Gastroesophageal sphincter (tissue), 4 donors: ENCODE data around the gene PRKN. TPM values are rescaled to one million over a fixed set of nuclear protein-coding genes. Genes with fewer than 3 reads are reported as not detected.
A peak's percentile ranks its signal among the peaks of the same experiment; 100 is the strongest.

Experiments
- ATAC-seq: fragments of 150-250 bp; one replicate; pipeline ENCODE4 v1.9.1; 2016; ENCODE audit warnings: mild to moderate bottlenecking, moderate library complexity
- H3K27ac ChIP-seq, 4 donors: fragments of 200-600 bp; sonication (generic) in 3 of 4; 1 replicate in 3 of 4; 2 replicates in 1 of 4; pipeline ENCODE4 v1.5.1; 2016 to 2019
- H3K27me3 ChIP-seq: fragments of 200-600 bp; sonication (generic); one replicate; pipeline ENCODE4 v1.5.1; 2019
- H3K36me3 ChIP-seq, 2 donors: fragments of 200-600 bp; sonication (generic); one replicate each; pipeline ENCODE4 v1.5.1; 2019; ENCODE audit warnings: control low read depth in 1 of 2
- H3K4me1 ChIP-seq, 3 donors: fragments of 200-600 bp; sonication (generic); 1 replicate in 2 of 3; 2 replicates in 1 of 3; pipeline ENCODE4 v1.5.1; 2016 to 2019; ENCODE audit warnings: control low read depth in 2 of 3
- H3K4me3 ChIP-seq, 2 donors: fragments of 200-600 bp; sonication (generic); one replicate each; pipeline ENCODE4 v1.5.1; 2019; ENCODE audit warnings: mild to moderate bottlenecking in 1 of 2, moderate library complexity in 1 of 2
- H3K9me3 ChIP-seq, 3 donors: fragments of 200-600 bp; sonication (generic); one replicate each; pipeline ENCODE4 v1.5.1; 2017 to 2019; ENCODE audit warnings: control low read depth in 2 of 3
- CTCF ChIP-seq, 4 experiments: fragments of 200-600 bp in 2 of 4; fragments of 450-650 bp in 2 of 4; sonication (generic) in 1 of 4; IDR thresholded peaks; one replicate each; pipeline ENCODE4 v1.5.1; 2017 to 2019; ENCODE audit warnings: antibody characterized with exemption in 4 of 4, mild to moderate bottlenecking in 2 of 4, moderate library complexity in 2 of 4
- EP300 ChIP-seq: sonication (generic); formaldehyde crosslinking; IDR thresholded peaks from one replicate; pipeline ENCODE4 v1.6.1; 2017; ENCODE audit warnings: antibody characterized with exemption, mild to moderate bottlenecking
- POLR2A ChIP-seq, 2 donors: fragments of 450-650 bp; IDR thresholded peaks; one replicate each; pipeline ENCODE4 v1.6.1; 2017; ENCODE audit warnings: antibody characterized with exemption in 2 of 2, mild to moderate bottlenecking in 2 of 2, moderate library complexity in 1 of 2
- POLR2AphosphoS5 ChIP-seq: sonication (generic); formaldehyde crosslinking; IDR thresholded peaks from one replicate; pipeline ENCODE4 v1.6.1; 2017; ENCODE audit warnings: antibody characterized with exemption
- WGBS, 2 donors: methylation state at CpG; one replicate each; pipeline ENCODE4 v1.1.5; 2018; ENCODE audit warnings: low coverage in 1 of 2; 5-methylcytosine and 5-hydroxymethylcytosine counted together
- total RNA-seq, 4 donors: library from RNA; depleted of rRNA; stranded (reverse); fragments of >200 nt; gene quantifications; one replicate each; pipeline ENCODE4 v1.1.0, GENCODE V29; 2016

Gene PRKN
- total RNA-seq, 4 donors from 2014 or later = 8.4 to 58.6 (median 25.8) TPM

DNA sequence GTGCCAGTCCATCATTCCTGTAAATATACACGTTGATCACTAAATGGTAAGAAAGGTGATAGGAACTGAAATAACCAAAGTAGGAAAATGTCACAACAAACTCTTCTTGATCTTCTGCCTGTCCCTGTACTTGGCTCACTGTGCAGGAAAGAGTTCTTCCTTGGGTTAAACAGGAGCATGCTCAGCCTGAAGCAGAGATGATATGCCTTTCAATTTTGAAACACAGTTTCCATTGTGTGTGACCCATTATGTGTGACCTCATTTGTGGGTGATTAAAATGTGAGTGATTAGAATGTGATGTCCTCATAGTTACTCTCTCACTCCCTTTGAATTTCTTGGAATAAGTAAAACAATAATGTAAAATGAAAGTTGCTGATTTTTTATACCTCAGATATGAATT lies 1026.5 kb downstream of the PRKN start:
- Histone ChIP-seq H3K27me3 (no peaks in the 10 kb centered on the region), H3K4me1 (no peaks in the 10 kb centered on the region), H3K36me3 (no peaks in the 10 kb centered on the region), H3K9me3 (no peaks in the 10 kb centered on the region), H3K4me3 (no peak overlapping the region), H3K27ac (no peak overlapping the region)
- ATAC-seq = no peak
- 78 to 86% methylated on average over 1 of the region's 1 CpG for WGBS, 2 donors
- TF ChIP-seq POLR2AphosphoS5 = no peak
- TF ChIP-seq EP300 = no peak
- TF ChIP-seq CTCF (IDR thresholded peaks at IDR 0.05) = no peak
- TF ChIP-seq POLR2A (IDR thresholded peaks at IDR 0.05) = no peak

DNA sequence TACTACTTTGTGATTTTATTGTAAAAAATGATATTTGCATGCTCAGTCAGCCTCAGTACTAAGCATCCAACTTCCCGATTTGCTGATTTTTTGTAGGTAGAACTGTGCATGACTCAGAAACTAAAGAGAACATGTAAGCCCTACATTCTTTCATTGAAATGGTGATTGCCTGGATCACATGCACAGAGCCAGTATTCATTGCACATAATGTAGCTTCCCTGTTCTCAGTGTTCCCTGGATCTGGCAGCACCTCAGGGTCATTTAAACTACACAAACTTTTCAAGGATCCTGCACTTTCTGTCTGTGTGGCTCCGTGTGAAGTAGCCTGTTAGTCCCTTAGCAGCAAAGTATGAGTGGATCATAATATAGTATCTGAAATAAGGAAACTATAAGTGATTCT lies 1030.8 kb downstream of the PRKN start:
- 53 to 90% methylated on average over 2 of the region's 2 CpGs for WGBS, 2 donors
- no peak overlapping the region for H3K4me3 ChIP-seq
- ATAC-seq = no peak
- no peaks in the 10 kb centered on the region for H3K36me3 ChIP-seq
- no peaks in the 10 kb centered on the region for H3K9me3 ChIP-seq
- no peaks in the 10 kb centered on the region for H3K4me1 ChIP-seq
- no peak overlapping the region for H3K27ac ChIP-seq
- no peak for TF ChIP-seq POLR2AphosphoS5
- TF ChIP-seq EP300 = no peak
- no peak for TF ChIP-seq POLR2A (IDR thresholded peaks at IDR 0.05)
- TF ChIP-seq CTCF (IDR thresholded peaks at IDR 0.05) = no peak
- H3K27me3 ChIP-seq = no peaks in the 10 kb centered on the region

GRCh38 chr6:161694995-161695394 lies 1032.6 kb downstream of the PRKN start:
- 61 to 86% methylated on average over 2 to 3 of the region's 3 CpGs for WGBS, 2 donors
- TF ChIP-seq CTCF (IDR thresholded peaks at IDR 0.05) = peak in 2 of 4 experiments; percentile 18 to 59
- no peak for TF ChIP-seq POLR2A (IDR thresholded peaks at IDR 0.05)
- no peak for TF ChIP-seq POLR2AphosphoS5
- no peak for TF ChIP-seq EP300

DNA sequence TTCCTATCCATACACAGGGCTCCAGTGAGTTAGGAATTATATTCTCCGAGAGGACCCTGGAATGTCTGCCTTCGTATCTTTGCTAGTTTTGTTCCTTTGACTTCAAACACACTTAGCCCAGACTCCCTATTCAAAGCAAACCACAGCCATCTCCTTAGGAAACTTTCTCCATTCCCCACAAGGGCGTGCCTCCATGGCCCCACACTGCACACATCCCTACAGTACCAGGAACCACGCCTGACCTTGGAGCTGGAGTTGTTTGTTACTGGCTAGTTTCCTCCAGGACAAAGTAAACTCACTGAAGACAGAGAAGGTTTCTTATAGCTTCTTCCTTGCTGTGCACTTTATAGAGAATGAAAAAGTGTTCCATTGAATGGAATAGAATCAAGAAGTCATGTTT lies 1040.9 kb downstream of the PRKN start:
- 73 to 100% methylated on average over 2 to 4 of the region's 4 CpGs for WGBS, 2 donors
- H3K4me1 ChIP-seq = no peaks in the 10 kb centered on the region
- H3K9me3 ChIP-seq = no peaks in the 10 kb centered on the region
- ATAC-seq = no peak
- no peaks in the 10 kb centered on the region for H3K36me3 ChIP-seq
- no peaks in the 10 kb centered on the region for H3K27me3 ChIP-seq
- no peak for TF ChIP-seq POLR2A (IDR thresholded peaks at IDR 0.05)
- TF ChIP-seq EP300 = no peak
- TF ChIP-seq CTCF (IDR thresholded peaks at IDR 0.05) = no peak
- TF ChIP-seq POLR2AphosphoS5 = no peak
- H3K27ac ChIP-seq = no peak overlapping the region
- H3K4me3 ChIP-seq = no peak overlapping the region

More at GRCh38 chr6:161694995-161695394, 1032.6 kb downstream of the PRKN start:
- no peaks in the 10 kb centered on the region for H3K36me3 ChIP-seq
- H3K4me3 ChIP-seq = no peak overlapping the region
- H3K27me3 ChIP-seq = no peaks in the 10 kb centered on the region
- no peak overlapping the region for H3K27ac ChIP-seq
- H3K9me3 ChIP-seq = no peaks in the 10 kb centered on the region
- ATAC-seq = no peak
- H3K4me1 ChIP-seq = no peaks in the 10 kb centered on the region

GRCh38 chr6:161684731-161685475 lies 1042.7 kb downstream of the PRKN start:
- Histone ChIP-seq H3K36me3 (no peaks in the 10 kb centered on the region), H3K27ac (no peak overlapping the region), H3K27me3 (no peaks in the 10 kb centered on the region), H3K4me1 (no peaks in the 10 kb centered on the region), H3K9me3 (no peaks in the 10 kb centered on the region), H3K4me3 (no peak overlapping the region)
- 65 to 75% methylated on average over 5 to 6 of the region's 6 CpGs for WGBS, 2 donors
- ATAC-seq = no peak
- TF ChIP-seq EP300 = no peak
- no peak for TF ChIP-seq POLR2A (IDR thresholded peaks at IDR 0.05)
- TF ChIP-seq CTCF (IDR thresholded peaks at IDR 0.05) = no peak
- no peak for TF ChIP-seq POLR2AphosphoS5
